GM19463 (cell line): Measurements from ENCODE around the gene SMC4.

ENCODE experiments used
- ATAC-seq: cut with Tn5 transposase; IDR thresholded peaks from one replicate; pipeline ENCODE4 v1.9.1; 2021; ENCODE audit warnings: mild to moderate bottlenecking, moderate library complexity; ENCODE audit not compliant: unreplicated experiment

The SMC4 gene

DNA sequence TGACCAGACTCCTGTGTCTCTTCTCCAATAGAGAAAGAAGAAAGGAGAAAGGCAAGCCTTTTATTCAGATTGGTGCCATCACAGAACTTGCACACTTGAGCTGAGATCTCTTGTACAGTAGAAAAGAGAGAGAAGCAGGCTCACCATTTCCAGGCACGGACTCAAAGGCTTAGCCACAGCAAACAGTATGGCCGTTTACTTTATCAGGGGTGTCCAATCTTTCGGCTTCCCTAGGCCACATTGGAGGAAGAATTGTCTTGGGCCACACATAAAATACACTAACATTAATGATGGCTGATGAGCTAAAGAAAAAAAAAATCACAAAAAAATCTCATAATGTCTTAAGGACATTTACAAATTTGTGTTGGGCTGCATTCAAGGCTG is 5.4 kb upstream of the SMC4 start:
- no peak for ATAC-seq

DNA sequence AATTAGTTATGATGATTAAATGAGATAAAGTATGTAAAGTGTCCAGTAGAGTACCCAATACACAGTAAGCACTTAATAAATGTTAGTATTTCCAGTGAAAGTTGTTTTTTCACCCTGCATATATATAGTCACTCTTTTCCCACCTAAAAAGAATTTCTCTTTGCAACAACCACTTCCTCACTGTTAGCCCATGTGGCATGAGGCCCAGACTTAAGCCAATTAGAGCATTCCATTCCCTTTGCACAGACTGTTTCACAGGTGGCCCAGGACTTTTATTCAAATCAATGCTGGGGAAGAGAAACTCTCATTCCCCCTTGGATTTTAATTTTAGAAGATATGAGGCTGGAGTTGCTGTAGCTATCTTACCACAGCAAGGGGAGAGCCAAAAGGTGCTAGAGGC is 4.2 kb upstream of the SMC4 start:
- no peak for ATAC-seq

DNA sequence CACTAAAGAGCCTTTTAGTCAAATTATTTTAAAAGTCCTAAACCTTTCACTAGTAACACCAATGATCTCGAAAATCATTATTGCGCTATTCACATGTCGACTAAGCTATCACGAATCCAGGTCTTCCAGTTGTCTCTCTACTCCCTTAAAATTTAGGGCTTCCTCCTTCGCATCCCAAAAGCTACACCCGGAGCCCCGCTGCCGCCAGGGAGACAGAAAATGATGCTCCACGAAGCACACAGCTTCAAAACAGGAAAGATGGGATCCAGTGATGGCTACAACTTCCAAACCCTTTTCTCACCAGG is 678 bp upstream of the SMC4 start:
- ATAC-seq, result peak; percentile 6

DNA sequence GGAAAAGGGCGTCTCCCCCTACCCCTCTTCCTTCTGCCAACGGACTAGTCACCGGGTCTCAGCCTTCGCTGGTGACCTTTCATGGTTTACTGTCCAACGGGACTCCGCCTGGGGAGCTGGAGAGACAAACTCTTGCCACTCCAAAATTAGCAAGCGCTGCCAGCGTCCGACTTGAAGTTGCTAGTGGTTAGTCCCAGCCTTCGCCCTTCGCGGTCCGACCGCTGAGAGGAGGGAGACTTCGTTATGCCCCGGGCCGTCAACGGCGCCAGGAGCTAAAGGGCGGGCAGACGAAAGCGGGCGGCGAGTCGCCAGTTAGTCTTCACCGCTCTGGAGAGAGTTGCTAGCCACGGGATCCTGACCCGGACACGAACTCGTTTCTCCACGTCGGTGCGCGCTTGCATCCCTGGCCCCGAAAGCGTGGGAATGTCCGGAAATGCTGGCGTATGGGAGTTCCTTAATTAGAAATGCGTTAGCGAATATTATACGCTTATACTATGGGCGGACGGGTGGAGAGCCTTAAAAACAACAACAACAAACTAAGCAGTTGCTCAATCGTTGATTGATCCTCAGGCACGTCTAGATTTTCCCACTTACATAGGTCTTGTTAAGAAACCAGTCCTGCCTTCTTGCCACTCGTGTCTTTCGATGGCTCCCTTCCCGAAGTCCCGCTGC is 716 bp downstream of the SMC4 start:
- ATAC-seq, result peak; percentile 1

DNA sequence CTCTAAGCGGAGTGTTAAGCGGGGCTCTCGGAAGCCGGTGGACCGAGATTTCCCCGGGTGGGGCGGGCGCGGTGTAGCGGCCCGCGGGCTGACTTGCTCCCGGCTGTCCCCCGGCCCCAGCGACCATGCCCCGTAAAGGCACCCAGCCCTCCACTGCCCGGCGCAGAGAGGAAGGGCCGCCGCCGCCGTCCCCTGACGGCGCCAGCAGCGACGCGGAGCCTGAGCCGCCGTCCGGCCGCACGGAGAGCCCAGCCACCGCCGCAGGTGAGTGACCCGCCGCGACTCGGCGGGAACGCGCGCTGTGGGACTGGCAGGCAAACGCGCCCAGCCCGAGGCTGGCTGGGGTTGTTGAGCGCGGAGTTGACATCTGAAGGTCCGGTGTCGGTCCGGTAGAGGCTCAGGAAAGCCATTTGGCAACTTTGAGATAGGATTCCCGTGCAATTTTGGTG is 1.3 kb downstream of the SMC4 start:
- ATAC-seq, result no peak

DNA sequence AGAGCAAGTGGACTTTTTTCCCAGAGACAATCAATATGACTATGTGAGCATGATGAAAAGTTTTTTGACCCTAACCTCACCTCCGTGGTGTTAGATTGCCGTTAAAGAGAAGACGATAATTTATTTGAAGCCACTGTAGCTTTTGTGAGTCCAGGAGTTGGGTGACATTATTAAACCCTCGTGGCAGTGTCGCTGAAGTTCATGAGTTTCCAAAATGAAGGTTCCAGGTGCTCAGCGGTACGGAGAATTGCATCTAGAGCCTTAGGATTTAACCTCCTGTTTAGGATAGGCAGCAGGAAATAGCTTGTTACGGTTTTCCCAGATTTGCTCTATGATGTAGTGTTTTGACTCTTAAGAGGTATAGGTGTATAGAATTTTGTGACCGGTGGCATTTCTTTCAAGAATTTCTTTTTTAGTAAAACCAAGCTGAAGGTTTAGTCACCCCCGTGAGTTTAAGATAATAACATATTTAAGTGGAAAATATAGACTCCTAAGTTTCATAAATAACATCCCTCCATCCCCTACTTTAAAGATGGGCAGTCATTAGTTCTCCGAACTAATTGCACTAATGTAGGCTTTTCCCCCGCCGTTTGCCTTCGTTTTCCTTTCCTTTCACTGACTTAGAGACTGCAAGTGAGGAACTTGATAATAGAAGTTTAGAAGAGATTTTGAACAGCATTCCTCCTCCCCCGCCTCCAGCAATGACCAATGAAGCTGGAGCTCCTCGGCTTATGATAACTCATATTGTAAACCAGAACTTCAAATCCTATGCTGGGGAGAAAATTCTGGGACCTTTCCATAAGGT is 2.0 kb downstream of the SMC4 start:
- ATAC-seq, result no peak

DNA sequence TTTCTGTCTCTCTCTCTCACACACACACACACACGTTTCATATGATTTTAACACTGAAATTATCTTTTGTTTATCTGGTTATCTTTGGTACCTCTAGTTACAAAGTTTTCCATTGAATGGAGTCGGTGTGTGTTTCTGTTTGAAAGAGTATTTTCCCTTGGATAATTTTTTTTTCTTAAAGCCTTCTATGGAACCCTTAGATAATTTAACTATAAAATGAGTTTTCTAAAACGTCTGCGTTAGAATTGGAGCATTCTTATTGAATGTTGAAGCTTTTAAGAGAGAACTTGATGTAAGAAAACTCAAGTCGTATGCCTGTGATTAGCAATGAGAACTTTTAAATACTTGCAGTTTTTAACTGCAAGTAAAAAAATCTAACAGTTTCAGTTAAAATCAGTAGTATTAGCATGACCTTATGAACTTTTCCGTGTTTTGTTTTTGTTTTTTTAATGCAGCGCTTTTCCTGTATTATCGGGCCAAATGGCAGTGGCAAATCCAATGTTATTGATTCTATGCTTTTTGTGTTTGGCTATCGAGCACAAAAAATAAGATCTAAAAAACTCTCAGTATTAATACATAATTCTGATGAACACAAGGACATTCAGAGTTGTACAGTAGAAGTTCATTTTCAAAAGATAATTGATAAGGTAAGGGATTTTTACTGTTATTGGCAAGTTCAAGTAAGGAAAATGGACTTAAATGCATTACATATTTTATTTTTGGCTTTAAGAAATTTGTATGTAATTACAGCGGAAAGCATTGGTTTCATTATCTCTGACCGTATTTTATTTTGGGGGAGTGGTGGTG is 3.0 kb downstream of the SMC4 start:
- ATAC-seq, result no peak

DNA sequence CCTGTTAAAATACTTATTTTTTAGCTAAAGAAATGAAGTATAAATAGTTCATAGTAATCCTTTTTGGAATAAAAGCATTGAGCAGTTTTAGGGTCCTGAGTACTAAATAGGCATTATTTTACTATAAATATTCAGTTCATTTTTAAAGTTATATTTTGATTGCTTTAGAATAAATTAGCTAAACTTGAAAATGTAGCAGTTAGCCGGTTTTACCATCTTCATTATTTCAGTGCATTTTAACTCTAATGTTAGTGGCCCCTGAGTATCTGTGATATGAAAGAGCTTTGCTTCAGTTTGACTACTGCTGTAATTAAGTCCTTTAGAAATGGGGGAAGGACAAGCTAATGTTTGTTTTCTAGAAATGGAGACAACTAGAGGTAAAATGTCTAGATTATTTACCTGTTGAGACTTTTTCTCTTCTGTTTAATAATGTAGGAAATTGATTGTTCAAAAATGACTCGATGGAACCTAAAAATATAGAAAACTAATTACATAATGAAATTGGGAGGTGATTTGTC is 3.6 kb downstream of the SMC4 start:
- ATAC-seq, result no peak

DNA sequence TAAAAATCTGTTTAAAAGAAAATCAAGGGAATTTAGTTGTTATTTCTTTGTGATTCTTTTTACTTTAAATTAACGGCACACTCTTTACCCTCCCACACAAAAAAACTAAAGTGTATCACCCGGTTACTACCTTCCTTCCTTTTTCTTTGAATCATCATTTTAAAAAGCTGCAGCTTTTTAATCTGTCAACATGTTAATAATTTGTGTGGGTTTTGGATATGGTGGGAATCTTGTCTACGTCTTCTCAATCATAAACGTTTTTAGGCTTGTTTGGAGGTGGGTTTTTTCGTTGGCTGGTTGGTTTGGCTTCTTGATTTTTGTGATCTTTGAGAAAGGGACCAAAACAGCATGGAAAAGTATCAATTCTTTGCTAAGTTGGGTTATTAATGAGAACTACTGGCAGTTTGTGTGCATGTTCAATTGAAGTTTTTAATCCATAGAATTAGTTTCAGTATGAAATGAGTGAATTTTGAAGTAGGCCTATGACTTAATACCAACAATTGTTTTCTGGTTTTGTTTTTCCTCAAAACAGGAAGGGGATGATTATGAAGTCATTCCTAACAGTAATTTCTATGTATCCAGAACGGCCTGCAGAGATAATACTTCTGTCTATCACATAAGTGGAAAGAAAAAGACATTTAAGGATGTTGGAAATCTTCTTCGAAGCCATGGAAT is 4.5 kb downstream of the SMC4 start:
- no peak for ATAC-seq

DNA sequence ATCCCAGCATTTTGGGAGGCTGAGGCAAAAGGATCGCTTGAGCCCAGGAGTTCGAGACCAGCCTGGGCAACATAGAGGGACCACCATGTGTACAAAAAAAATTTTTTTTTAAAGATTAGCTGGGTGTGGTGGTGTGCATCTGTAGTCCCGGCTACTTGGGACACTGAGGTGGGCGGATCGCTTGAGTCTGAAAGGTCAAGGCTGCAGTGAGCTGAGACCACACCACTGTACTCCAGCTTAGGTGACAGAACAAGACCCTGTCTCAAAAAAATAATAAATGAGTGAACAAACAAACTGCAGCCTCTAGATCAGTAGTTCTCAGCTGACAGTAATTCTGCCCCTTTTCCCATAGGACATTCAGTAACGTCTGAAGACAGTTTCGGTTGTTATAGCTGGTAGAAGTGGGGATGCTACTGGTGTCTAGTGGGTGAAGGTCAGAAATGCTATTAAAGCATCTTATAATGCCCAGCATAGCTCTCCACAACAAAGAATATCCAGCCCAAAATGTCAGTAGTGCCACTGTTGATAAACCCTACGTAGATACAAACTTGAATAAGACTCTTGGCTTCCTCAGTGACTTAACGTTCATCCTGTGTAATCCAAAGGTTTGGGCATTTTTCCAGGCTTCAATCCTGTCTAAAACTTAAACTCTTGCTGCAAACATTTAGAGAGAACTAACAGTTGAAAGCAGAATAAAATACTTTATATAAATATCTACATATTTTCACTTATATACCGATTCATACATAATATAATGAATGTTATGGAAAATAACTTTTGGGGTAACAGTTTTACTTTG is 10.6 kb downstream of the SMC4 start:
- no peak for ATAC-seq

DNA sequence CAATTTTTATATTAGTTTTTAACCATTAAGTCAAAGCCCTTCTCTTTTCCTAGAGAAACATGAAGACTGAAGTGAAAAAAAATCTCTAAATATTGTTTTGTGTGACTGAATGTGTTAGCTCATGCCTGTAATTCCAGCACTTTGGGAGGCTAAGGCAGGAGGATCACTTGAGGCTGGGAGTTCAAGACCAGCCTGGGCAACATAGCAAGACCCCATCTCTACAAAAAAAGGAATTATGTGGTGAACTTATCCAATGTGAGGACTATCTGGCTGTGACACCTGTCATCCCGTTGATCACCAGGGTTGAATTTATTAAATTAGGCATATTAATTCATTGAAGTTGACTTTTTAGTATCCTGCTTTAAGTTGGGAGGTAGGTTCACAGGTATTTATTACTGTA is 13.0 kb downstream of the SMC4 start:
- ATAC-seq, result no peak

DNA sequence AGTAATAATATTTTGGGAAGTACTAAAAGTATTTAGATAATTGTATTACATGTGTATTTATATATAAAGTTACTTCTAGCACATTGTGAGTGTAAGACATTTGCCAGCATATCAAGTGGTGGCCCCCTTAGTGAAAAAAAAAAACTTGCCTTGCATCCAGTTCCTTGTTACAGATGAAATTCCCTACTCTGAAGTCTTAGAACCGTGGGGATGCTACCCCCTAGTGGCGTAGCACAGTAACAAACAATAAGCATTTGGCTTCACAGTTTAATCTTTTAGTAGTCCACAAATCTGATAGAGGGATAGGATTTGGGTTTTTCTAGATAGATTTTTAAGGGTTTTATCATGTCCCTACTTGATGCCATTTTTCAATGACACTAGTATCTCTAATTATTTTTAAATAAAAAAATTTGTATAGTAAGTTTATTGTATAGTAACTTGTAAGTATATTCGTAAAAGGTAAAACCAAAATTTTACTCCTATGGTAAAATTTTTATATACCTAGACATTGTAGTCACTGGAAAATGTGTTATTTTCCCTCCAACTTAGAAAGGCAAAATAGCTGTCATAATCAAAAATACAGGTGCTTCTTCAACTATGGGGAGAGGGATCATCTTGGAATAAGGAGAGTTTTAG is 14.3 kb downstream of the SMC4 start:
- ATAC-seq, result peak; percentile 76

DNA sequence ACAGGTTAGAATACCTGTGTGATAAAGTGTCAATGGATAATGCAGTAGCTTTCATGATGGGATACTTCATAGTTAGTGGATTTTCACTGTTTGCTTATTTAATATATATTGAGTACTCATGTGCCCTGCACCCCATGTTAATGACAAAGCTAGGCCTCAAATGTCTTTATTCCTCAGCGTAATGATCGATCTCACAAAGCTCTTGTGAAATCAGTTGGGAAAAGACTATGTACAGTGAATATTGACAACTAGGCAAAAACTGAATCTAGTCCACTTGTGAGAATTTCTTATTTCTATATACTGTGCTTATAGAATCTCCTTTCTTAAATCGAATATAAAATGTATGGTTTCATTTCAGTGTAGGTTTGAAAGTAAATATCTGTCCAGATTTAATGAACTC is 17.9 kb downstream of the SMC4 start:
- no peak for ATAC-seq

DNA sequence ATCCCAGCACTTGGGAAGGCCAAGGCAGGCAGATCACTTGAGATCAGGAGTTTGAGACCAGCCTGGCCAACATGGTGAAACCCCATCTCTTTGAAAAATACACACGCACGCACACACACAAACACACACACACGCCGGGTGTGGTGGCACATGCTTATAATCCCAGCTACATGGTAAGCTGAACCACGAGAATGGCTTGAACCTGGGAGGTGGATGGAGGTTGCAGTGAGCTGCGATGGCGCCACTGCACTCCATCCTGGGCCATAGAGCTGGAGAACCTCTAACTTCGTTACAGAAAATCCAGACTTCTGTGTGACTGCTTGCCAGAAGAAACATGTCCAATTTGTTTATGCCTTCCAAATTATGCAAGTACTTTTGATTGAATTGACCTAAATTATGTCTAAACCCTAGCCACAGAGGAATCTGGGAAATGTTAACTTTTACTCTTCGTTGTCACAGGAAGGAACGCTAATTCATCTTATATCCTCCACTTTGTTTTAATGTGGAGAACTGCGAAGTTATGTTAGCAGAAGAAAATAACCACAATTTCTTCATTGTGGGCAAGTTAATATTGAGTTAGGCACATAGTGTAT is 28.5 kb downstream of the SMC4 start:
- no peak for ATAC-seq

DNA sequence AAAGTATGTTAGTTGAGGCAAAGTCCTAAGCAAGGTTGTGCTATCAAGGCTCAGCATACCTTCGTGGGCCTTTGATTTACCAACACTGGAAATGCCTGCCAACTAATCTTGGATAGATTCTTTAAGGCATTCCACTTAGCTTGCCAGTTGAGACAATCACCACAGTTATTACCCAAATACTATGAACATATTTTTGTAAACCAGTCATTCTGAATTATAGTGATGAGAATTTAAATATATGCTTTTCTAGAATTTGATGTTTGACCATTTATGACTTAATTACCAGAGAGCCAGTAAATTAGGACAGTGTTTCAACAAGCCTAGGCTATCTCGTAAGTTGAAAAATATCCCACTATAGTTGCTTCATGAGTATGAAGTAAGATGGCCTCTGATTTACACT is 34.6 kb downstream of the SMC4 start:
- no peak for ATAC-seq

DNA sequence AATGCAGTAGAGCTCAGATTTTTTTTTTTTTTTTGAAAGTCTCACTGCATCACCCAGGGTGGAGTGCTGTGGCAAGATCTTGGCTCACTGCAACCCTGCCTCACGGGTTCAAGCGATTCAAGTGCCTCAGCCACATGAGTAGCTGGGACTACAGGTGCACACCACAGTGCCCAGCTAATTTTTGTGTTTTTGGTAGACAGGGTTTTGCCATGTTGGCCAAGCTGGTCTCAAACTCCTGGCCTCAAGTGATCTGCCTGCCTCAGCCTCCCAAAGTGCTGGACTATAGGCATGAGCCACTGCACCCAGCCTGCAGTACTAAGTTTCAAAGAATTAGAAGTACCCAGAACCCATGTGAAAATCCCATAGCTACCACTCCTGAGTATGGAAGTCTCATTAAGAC is 35.6 kb downstream of the SMC4 start:
- ATAC-seq, result no peak

DNA sequence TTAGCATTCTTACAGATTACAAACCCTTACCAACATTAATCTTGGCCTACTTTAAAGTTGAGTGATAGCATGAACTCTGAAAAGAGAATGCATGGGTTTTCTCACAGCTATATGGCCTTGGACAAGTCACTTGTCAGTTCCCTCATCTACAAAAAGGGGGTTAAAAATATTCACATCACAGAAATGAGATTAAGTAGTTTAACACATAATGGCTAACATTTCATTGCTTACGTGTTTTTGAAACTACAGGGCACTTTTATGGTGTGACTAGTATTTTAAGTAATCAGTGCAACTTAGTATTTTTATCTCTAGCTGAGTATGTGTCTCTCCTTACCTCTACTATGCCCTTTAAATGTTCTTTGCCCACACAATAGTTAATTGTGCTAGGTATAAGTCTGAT is 36.3 kb downstream of the SMC4 start:
- ATAC-seq, result no peak

DNA sequence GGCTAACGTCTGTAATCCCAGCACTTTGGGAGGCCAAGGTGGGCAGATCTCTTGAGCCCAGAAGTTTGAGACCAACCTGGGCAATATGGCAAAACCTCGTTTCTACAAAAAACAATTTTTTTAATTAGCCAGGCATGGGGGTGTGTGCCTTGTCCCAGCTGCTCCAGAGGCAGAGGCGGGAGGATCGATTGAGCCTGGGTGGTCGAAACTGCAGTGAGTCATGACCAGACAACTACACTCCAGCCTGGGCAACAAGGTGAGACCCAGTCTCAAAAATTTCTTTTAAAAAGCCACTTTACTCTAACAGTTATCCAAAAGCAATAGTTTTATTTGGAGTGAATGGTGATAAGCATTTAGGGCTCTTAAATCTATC is 37.6 kb downstream of the SMC4 start:
- no peak for ATAC-seq

DNA sequence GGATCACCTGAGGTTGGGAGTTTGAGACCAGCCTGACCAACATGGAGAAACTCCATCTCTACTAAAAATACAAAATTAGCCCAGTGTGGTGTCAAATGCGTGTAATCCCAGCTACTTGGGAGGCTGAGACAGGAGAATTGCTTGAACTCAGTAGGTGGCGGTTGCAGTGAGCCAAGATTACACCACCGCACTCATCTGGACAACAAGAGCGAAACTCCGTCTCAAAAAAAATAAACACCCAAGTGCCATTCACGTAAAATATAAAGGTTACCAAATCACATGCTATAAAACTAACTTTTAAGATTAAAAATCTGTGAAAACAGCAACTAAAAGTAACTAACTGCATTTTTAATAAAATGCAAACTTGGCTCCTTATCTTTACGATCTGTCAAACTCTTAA is 41.2 kb downstream of the SMC4 start:
- no peak for ATAC-seq

DNA sequence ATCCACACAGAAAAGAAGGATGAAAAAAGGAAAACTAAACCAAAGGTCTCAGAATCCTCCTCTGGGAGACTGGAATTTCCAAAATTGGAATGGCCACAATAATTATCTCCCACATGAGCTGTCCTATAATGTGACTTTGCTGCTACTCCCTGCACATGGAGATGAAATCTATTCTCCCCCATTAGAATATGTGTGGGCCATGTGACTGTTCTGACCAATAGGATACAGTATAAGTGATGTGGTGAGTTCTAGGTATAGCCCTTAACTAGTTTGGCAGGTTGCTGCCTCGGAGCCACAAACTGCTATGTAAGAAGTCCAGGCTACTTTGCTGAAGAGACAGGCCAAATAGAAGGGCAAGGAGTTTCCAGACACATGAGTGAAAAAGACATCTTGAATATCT is 45.0 kb downstream of the SMC4 start:
- ATAC-seq, result no peak
